BE2C (cell line): Measurements from ENCODE around the gene FILIP1.
A peak's percentile ranks its signal among the peaks of the same experiment; 100 is the strongest.

ENCODE experiments used
- DNase-seq: peaks from one replicate; pipeline ENCODE4 v3.0.0-alpha.2; 2020
- H3K27me3 ChIP-seq: fragments of 250-450 bp; sonication (Bioruptor Pico); 2 replicates; pipeline ENCODE4 v1.5.1; 2020; ENCODE audit warnings: mild to moderate bottlenecking
- H3K36me3 ChIP-seq: fragments of 250-450 bp; sonication (Bioruptor Pico); 2 replicates; pipeline ENCODE4 v1.5.1; 2020; ENCODE audit warnings: mild to moderate bottlenecking
- H3K4me1 ChIP-seq: fragments of 250-450 bp; sonication (Bioruptor Pico); 2 replicates; pipeline ENCODE4 v1.5.1; 2020
- H3K4me3 ChIP-seq: 2 replicates; pipeline ENCODE4 v1.5.1; 2011; ENCODE audit warnings: low read depth, low read length
- H3K9me3 ChIP-seq: fragments of 250-450 bp; sonication (Bioruptor Pico); 2 replicates; pipeline ENCODE4 v1.5.1; 2020
- TF ChIP-seq, protein P1 (sequence below): IDR thresholded peaks from 2 replicates; pipeline ENCODE4 v1.5.1; 2012; ENCODE audit warnings: mild to moderate bottlenecking, low read depth, low read length

FILIP1 gene

DNA sequence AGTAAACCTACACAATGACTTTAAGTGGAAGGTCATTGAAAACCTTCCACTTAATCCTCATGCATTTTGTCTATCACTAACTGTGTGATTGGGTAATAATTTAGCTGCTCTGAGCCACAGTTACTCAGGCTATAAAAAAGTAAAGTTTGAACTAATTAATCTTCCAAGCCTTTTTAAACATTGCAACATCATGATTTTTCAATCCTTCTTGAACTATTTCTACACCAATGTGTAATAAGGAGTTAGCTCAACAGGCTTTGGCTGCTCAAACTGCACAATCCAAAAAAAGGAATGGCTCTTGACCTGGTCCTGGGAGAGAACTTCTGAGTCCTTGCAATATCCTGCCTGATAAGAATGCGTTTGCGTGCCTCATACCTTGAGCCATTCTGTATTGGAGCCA lies 34.8 kb upstream of the FILIP1 start:
- Histone ChIP-seq H3K9me3 (no peaks in the 10 kb centered on the region), H3K4me3 (no peak overlapping the region), H3K36me3 (no peaks in the 10 kb centered on the region), H3K4me1 (no peaks in the 10 kb centered on the region), H3K27me3 (no peaks in the 10 kb centered on the region)
- DNase-seq, result no peak
- TF ChIP-seq, protein P1, sequence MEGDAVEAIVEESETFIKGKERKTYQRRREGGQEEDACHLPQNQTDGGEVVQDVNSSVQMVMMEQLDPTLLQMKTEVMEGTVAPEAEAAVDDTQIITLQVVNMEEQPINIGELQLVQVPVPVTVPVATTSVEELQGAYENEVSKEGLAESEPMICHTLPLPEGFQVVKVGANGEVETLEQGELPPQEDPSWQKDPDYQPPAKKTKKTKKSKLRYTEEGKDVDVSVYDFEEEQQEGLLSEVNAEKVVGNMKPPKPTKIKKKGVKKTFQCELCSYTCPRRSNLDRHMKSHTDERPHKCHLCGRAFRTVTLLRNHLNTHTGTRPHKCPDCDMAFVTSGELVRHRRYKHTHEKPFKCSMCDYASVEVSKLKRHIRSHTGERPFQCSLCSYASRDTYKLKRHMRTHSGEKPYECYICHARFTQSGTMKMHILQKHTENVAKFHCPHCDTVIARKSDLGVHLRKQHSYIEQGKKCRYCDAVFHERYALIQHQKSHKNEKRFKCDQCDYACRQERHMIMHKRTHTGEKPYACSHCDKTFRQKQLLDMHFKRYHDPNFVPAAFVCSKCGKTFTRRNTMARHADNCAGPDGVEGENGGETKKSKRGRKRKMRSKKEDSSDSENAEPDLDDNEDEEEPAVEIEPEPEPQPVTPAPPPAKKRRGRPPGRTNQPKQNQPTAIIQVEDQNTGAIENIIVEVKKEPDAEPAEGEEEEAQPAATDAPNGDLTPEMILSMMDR, result no peak

DNA sequence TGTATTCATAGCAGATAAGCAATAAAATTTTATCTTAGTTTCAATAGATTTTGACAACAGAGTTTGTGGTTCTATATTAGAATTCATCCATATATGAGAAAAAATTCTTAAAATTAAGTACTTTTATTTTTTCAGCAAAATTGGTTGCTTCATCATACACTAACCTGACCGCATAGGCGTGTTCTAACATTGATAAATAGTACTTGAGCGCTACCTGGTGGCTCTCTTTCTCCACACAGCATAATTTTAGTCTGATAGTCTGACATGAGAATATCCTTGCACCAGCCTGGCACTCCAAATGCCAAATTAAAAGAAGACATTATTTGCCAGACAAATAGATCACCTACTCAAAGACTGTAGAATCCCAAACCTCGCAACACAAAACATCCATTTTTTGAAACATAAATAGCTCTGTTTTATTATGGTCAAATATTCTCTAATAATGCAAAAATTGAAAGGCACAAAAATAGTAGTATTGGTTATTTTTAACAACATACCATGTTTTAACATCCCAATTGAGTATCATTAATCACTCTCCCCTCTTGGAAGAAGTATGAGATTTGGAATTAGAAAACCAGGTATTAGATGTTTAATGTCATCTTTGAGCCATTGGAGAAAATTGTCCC lies 33.0 kb upstream of the FILIP1 start:
- Histone ChIP-seq H3K9me3 (no peaks in the 10 kb centered on the region), H3K4me1 (no peaks in the 10 kb centered on the region), H3K27me3 (no peaks in the 10 kb centered on the region), H3K4me3 (no peak overlapping the region), H3K36me3 (no peaks in the 10 kb centered on the region)
- TF ChIP-seq, protein P1, result peak; percentile 72
- peak; percentile 52 for DNase-seq

DNA sequence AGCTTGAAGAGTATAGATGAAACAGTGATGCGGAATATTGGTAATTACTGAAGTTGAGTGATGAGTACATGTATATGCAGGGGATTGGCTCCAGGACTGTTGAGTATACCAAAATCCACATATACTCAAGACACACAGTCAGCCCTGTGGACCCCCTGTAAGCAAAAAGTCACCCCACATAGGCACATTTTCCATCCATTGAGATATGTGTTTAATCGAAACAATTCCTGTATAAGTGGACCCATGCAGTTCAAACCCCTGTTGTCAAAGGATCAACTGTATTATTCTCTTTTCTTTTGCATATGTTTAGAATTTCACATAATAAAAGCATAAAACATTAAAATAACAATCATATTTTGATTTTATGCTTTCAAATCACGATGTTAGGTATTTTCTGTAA lies 32.1 kb upstream of the FILIP1 start:
- H3K36me3 ChIP-seq, result no peaks in the 10 kb centered on the region
- H3K27me3 ChIP-seq, result no peaks in the 10 kb centered on the region
- no peak for DNase-seq
- no peak overlapping the region for H3K4me3 ChIP-seq
- H3K4me1 ChIP-seq, result no peaks in the 10 kb centered on the region
- TF ChIP-seq, protein P1, result no peak
- no peaks in the 10 kb centered on the region for H3K9me3 ChIP-seq

DNA sequence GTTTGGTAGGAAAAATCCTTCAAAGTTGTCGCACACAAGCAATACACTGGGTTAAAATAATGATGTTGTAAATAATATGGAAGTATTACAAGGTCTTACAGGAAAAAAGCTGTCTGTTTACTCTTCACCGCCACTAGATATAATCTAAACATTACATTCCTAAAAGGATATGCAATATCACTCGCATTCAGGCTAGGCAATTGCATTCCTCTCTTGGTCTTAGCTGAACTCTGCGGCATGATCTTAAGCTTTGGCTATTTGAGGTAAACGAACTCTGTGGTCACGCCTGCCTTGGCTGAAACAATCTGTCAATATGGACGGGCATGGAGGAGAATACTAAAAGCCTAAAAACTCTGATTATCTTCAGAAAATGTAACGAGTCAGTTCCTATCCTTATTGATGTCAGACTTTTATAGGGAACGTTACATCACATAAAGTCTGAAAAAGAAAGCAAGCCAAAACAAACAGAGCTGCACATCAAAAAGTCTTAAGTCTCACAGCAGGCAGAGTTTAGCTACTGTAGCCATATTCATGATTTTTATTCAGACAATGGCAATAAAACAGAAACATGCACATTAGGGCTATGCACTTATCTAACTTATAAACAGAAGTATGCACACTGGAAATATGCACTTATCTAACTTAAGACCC lies 30.8 kb upstream of the FILIP1 start:
- Histone ChIP-seq H3K27me3 (no peaks in the 10 kb centered on the region), H3K4me3 (0 out of 2 replicates have a peak overlapping the region, but pooled peaks have one; percentile 7), H3K36me3 (no peaks in the 10 kb centered on the region), H3K9me3 (no peaks in the 10 kb centered on the region), H3K4me1 (no peaks in the 10 kb centered on the region)
- TF ChIP-seq, protein P1, result no peak
- no peak for DNase-seq

DNA sequence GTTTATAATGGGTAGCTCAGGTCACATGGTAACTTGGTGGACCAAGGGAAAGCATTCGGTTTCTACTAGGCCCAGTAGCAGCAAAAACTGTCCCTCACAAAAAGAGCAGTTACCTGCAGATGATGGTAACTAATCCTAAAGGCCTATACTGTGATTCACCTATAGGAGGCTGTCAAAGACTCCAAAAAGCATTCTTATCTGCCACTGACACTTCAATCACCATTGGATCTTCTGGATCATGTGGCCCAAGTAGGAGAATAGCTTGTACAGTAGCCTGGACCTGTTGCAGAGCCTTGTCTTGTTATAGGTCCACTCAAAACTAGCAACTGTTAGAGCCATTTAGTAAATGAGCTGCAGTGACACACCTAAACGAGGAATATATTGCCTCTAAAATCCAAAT lies 23.2 kb upstream of the FILIP1 start:
- H3K9me3 ChIP-seq, result no peaks in the 10 kb centered on the region
- H3K4me3 ChIP-seq, result no peak overlapping the region
- no peaks in the 10 kb centered on the region for H3K4me1 ChIP-seq
- DNase-seq, result no peak
- TF ChIP-seq, protein P1, result no peak
- H3K27me3 ChIP-seq, result no peaks in the 10 kb centered on the region
- no peaks in the 10 kb centered on the region for H3K36me3 ChIP-seq

DNA sequence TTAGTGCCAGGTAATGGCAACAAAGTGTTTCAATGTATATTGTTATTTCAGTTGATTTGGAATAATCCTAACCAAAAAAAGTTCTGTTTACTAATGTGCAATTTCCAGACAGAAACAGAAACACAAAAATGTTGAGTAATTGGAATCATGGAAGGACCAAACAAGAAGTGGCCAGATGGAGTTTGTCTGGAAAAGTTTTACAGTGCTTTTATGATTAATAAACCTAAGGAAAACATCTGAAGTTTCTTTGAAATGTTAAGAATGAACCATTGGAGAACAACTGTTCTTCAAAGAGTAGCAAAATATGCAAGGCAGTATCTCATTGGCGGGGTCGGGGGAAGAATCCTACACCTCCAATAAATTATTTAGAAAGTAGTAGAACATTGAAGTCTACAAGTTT lies 19.0 kb upstream of the FILIP1 start:
- Histone ChIP-seq H3K4me3 (no peak overlapping the region), H3K27me3 (no peaks in the 10 kb centered on the region), H3K9me3 (no peaks in the 10 kb centered on the region), H3K36me3 (no peaks in the 10 kb centered on the region), H3K4me1 (no peaks in the 10 kb centered on the region)
- TF ChIP-seq, protein P1, result no peak
- DNase-seq, result no peak
